ENCODE data around the gene MYLK4.

Gene MYLK4

DNA sequence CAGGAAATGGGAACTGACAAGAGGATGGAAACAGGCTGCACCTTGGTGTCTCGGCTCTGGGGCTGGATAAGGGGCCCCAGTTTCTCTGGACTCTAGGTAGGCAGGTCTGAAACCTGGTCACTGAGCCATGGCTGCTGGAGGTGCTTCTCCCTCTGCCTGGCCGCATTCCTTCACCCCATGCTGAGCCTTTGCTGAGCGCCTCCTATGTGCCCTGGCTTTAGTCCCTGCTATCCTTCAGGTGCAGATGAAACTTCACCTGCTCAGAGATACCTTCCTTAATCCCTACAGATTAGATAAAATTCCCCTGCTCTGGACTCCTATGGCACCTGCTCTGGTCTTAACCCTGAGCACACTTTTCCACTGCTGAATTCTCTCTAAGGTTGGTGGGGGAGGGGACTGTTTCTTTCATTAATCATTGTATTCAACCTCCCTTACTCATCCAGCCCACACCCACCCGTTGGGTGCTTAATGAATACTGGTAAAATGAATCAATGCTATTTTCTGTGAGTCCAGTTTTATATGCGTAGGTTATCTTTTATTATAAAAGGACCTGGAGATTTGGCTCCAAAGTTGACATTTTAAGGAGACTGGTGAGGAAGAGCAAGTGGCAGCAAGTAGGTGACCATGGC, 19.3 kb downstream of the MYLK4 start:
- no peak for DNase-seq

- no peak for DNase-seq
Measured at GRCh38 chr6:2730353-2731107, 20.2 kb downstream of the MYLK4 start.

- no peak for DNase-seq
Measured at GRCh38 chr6:2729921-2730320, 20.8 kb downstream of the MYLK4 start.

DNA sequence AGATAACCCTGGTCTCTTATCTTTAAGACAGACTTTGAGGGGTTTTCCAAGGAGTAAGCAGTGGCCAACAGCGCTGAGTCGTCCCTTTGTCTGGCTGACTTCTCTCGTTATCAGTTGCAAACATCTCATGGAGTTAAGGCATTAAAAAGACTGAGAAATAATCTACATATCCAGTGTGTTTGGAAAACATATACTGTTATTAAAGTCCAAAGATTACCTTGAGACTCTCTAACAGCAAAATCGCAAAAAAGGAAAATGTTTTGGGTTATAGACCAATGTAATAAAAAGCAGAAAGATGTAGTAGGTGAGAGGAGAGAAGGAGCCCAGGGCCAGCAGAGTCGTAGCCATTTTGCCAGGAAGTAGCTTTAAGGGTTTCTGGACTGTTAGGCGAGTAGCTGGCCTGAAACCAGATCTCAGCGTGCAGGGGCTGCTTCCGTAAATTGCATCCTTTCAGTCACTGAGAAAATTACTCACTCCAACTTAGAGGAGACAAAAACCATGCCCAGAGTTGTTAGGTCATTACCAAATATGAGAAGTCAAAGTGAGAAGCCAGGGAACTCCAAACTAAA, 24.6 kb downstream of the MYLK4 start:
- DNase-seq = no peak

DNA sequence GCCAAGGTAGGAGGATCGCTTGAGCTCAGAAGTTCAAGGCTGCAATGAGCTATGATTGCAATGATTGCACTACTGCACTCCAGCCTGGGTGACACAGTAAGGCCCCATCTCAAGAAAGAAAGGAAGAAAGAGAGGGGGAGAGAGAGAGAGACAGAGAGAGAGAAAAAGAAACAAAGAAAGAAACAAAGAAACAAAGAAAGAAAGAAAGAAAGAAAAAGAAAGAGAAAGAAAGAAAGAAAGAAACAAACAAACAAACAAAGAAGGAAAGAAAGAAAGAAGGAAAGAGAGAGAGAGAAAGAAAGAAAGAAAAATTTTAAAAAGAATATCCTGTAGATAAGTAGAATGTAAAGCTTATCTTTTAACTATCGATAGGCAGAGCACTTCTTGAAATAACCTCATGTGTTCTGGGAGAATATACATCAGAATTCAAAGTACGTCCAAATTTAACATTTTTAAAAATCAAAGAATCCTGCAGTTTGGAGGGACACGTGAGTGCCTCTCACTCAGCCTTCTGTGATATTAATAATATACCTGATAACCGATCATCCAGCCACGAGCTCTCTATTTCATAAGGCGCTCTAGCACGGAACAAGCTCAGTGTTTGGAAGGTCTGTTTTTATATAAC, 25.2 kb downstream of the MYLK4 start:
- no peak for DNase-seq

GRCh38 chr6:2721219-2721618, 29.5 kb downstream of the MYLK4 start:
- no peak for DNase-seq

DNA sequence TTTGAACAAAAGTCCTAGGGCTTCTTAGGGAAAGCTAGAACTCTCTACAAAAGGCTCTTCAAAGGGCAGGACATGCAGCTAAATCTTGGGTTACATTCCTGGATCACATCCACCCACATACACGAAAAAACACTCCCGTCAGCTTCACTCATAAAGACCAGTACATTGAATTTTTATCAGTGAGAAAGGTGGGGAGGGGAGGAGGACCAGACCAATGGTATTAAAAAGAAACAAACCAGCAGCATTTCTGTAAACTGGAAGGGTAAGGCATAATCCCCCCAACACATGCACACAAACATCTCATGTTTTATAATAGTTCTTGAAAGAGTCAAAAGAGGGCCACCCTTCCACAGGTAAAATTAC, 31.6 kb downstream of the MYLK4 start:
- DNase-seq = no peak

GRCh38 chr6:2718334-2719092, 32.2 kb downstream of the MYLK4 start:
- no peak for DNase-seq

GRCh38 chr6:2716936-2717700, 33.6 kb downstream of the MYLK4 start:
- no peak for DNase-seq

DNA sequence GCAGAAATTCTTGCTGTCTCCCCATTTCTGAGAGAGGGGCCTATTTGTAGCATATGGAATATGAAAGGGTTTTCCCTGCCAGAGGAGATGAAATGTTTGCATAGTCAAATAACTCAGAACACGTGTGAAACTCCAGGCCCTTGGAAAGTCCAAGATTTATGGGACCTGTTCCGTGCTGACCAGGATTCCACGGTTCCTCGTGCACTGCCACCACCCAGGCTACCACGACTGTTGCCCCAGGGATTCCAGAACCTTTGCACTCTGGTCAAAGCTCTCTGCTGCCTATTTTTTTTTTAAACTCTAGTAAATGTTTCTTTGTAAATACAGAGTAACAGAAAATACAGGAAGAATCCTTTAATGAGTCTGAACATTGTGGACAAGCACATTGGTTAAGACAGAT, 35.0 kb downstream of the MYLK4 start:
- no peak for DNase-seq

GRCh38 chr6:2714111-2714895, 36.4 kb downstream of the MYLK4 start:
- no peak for DNase-seq

GRCh38 chr6:2713473-2714110, 37.1 kb downstream of the MYLK4 start:
- DNase-seq = no peak

DNA sequence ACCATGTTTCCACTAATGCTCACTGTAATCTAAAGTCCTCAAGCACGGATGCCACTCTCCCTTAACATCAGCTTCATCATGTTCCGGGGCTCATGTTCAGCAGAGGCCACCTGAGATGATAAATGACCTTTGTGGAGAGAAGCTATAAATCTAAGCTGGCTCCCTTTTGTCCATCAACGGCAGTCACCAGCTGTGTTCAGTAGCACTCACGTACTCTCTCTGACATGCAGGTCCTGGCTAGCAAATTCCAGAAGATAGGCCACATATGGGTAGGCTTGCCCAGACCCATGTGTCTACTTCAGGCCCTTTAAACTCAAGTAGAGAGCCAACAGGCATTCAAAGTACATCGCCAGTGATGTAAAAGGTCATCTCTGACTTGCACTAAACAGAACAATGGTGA, 38.6 kb downstream of the MYLK4 start:
- DNase-seq = no peak

- no peak for DNase-seq
Measured at GRCh38 chr6:2710412-2710811, 40.3 kb downstream of the MYLK4 start.

- no peak for DNase-seq
Measured at GRCh38 chr6:2708456-2708855, 42.3 kb downstream of the MYLK4 start.

GRCh38 chr6:2706558-2706957, 44.2 kb downstream of the MYLK4 start:
- DNase-seq = no peak

DNA sequence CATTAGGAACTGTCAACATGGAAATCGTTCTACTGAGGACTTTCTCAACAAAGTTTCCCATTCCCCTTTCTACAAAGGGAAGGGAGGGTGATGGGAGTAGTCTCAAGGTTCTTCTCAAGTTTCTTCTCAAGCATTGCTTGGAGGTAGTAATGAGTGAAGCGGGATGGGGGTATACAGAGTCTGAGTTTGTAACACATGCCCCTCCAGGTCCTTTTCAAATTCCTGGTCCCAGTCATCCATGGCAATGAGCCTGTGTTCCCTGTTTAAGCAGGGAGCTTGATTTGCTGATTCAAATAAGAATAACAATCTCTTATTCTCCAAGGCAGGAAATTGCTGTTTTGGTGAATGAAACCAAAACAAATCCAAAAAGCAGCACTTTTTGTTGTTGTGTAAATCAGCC, 45.5 kb downstream of the MYLK4 start:
- no peak for DNase-seq

DNA sequence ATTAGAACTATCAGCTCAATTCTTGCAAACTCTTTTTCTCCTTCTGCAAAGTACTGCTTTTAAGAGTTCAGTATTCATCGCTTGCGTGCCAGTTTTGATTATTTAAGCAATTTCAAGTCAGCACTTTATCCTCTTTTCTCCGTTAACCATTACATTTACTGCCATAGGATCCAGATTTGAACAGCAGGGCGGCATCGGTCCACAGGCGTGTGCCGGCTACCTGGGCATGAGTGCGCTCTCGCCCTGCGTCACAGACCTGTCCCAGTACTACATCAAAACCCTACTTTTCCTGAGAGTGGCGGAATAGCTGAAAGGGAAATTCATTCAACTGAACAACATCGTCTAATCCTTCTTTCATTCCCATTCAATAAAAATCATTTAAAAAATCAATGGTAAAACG, 53.4 kb downstream of the MYLK4 start:
- no peak for DNase-seq

DNA sequence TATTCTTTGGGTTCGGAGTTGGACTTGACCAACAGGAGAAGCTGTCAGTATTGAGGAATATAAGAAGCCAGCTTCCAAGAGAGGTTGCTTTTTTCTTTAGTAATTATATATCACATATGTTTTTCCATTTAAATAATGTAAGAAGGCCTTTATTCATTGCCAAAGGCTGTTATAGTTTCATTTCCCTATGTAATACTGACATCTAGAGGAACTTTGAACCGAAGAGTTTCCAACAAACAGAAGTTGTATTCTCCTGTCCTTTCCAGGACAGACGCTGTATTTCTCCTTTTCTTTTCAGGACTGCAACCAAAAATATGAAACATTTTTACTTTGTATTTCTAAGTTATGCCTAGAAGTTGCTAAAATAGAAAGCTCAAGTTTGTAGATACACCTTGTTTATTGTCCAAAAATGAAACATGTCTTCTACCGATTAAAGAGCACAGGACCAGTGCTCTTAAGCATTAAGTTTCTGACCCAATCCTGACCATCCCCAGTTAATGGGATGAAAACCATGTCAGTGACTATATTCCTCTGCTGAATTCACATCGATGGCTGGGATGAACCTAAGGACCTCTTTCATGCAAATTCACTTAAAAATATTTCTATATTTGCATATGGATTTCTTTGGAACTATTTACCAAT, 55.1 kb downstream of the MYLK4 start:
- no peak for DNase-seq

- DNase-seq = no peak
Measured at GRCh38 chr6:2693231-2693630, 57.5 kb downstream of the MYLK4 start.
